ENCODE data around the gene MRAS. TPM values are rescaled to one million over a fixed set of nuclear protein-coding genes. Genes with fewer than 3 reads are reported as not detected.
A peak's percentile ranks its signal among the peaks of the same experiment; 100 is the strongest.

Gene MRAS
- total and polyA plus RNA-seq, 3 donors from 2014 or later: 21.7 to 35.7 (median 27.6) TPM

DNA sequence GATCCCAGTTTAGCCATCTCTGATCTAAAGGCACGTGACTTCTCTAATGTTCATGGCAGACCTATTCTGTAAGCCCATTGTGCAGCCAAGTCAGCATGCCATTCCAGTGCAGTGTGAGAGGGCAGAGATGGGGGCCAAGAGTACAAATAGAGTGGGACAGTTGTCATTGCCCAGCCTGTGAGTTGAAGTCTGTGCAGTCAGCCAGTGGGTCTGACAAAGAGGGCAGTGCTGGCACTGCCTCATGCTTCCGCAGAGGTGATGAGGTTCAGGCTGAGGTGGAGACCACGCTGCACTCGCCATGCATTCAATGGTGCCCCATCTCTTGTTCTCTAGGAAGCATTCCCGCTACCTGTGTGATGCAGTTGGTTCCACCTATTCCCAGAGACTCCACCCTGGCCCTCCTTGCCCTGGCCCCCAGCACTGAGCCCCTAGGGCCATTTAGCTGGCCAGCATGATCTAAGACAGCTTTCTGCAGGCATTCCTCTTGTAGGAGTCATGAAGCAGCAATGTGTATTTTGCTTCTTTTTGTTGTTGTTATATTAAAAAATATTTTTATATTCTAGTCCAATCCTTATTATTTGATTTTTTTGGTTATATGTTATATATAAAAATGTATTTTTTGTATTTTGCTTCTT, 3.7 kb downstream of the MRAS start:
- TF ChIP-seq POLR2A (IDR thresholded peaks at IDR 0.05) (no peak), CTCF (IDR thresholded peaks at IDR 0.05) (no peak)
- Histone ChIP-seq H3K36me3 (ENCODE audit: low read depth, missing control alignments) (no peaks in the 10 kb centered on the region), H3K9me3 (no peaks in the 10 kb centered on the region), H3K27ac (no peak overlapping the region), H3K27me3 (no peaks in the 10 kb centered on the region), H3K4me3 (no peak overlapping the region), H3K4me1 (peaks cover 4% of the 10 kb centered on the region)
- intact Hi-C loops (cut with DNase I; ENCODE audit: low total_unique reads): no loop called here
- 94 to 96% methylated on average over 5 of the region's 5 CpGs for WGBS, 2 donors
- DNase-seq: no peak

DNA sequence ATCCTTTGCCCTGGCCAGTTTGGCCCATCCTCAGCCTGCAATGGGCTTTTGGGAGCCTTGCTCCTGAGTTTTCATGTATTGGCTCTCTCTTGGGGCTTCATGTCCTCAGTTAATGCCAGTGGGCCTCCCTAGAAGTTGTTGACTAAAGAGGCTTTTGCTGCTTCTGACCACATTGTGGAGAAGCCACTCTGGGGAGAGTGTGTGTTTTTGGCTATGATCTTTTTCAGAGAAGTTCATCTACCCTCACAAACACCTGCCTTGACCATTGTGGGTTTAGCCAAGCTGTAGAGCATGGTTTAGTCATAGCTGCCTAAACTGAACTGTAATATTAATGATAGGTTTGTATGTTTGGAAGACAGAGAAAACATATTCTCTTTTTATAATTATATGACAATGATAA, 6.0 kb downstream of the MRAS start:
- Histone ChIP-seq H3K36me3 (ENCODE audit: low read depth, missing control alignments) (no peaks in the 10 kb centered on the region), H3K27me3 (no peaks in the 10 kb centered on the region), H3K9me3 (no peaks in the 10 kb centered on the region), H3K4me1 (peaks cover 6% of the 10 kb centered on the region), H3K4me3 (no peak overlapping the region), H3K27ac (no peak overlapping the region)
- no peak for DNase-seq
- TF ChIP-seq POLR2A (IDR thresholded peaks at IDR 0.05): no peak
- no peak for TF ChIP-seq CTCF (IDR thresholded peaks at IDR 0.05)
- intact Hi-C loops (cut with DNase I; ENCODE audit: low total_unique reads): no loop called here

GRCh38 chr3:138355071-138355470, 6.7 kb downstream of the MRAS start:
- Histone ChIP-seq H3K4me3 (no peak overlapping the region), H3K27ac (no peak overlapping the region), H3K27me3 (no peaks in the 10 kb centered on the region), H3K36me3 (ENCODE audit: low read depth, missing control alignments) (no peaks in the 10 kb centered on the region), H3K4me1 (peaks cover 6% of the 10 kb centered on the region), H3K9me3 (no peaks in the 10 kb centered on the region)
- WGBS, 2 donors: 81 to 89% methylated on average over 3 of the region's 3 CpGs
- intact Hi-C loops (cut with DNase I; ENCODE audit: low total_unique reads): no loop called here
- no peak for TF ChIP-seq POLR2A (IDR thresholded peaks at IDR 0.05)
- no peak for TF ChIP-seq CTCF (IDR thresholded peaks at IDR 0.05)
- no peak for DNase-seq

DNA sequence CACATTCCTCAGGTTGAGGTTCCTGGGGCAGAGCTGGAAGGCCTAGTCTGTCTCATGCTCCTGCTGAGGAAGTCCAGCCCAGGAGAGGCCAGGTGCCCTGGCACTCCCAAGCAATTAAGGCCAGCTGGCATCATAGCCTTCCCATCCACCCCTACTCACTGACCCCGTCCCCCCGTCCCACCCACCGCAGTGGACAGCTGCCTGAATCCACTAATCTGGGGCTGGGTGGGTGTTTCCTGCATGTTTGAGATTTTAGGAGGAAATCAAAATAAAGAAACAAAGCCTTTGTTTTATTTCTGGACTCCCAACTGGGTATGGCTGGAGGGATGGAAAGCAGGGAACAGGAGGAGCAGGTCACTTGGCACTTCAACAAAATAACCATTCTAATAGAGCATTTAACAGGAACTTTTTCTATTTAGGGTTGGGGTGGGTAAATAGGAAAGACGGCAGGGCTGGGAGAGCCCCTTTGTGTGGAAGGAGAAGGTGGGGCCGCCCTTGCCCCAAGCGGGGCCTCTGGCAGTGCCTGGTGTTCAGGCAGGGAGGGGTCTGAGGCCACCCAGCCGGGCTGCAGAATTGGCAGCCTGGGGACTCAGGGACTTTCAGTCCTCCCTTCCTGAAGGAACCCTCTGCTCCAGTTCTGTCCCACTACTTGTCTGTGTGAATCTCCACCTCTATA, 8.5 kb downstream of the MRAS start:
- WGBS, 2 donors: 34 to 53% methylated on average over 7 of the region's 7 CpGs
- H3K4me1 ChIP-seq: peaks cover 6% of the 10 kb centered on the region
- TF ChIP-seq POLR2A (IDR thresholded peaks at IDR 0.05) (no peak), CTCF (IDR thresholded peaks at IDR 0.05) (no peak)
- peak overlapping the region in 1 of 2 donors; percentile 33 for H3K27ac ChIP-seq
- H3K9me3 ChIP-seq: no peaks in the 10 kb centered on the region
- DNase-seq: no peak
- H3K36me3 ChIP-seq (ENCODE audit: low read depth, missing control alignments): no peaks in the 10 kb centered on the region
- no peak overlapping the region for H3K4me3 ChIP-seq
- no peaks in the 10 kb centered on the region for H3K27me3 ChIP-seq
- intact Hi-C loops (cut with DNase I; ENCODE audit: low total_unique reads): no loop called here

Data from testis (tissue), 3 donors.